HG03039 (cell line): ENCODE measurements around the gene PADI1.

Experiments used
- ATAC-seq: cut with Tn5 transposase; IDR thresholded peaks from one replicate; pipeline ENCODE4 v1.9.1; 2021; ENCODE audit warnings: mild to moderate bottlenecking, moderate library complexity; ENCODE audit not compliant: unreplicated experiment

The PADI1 gene, protein sequence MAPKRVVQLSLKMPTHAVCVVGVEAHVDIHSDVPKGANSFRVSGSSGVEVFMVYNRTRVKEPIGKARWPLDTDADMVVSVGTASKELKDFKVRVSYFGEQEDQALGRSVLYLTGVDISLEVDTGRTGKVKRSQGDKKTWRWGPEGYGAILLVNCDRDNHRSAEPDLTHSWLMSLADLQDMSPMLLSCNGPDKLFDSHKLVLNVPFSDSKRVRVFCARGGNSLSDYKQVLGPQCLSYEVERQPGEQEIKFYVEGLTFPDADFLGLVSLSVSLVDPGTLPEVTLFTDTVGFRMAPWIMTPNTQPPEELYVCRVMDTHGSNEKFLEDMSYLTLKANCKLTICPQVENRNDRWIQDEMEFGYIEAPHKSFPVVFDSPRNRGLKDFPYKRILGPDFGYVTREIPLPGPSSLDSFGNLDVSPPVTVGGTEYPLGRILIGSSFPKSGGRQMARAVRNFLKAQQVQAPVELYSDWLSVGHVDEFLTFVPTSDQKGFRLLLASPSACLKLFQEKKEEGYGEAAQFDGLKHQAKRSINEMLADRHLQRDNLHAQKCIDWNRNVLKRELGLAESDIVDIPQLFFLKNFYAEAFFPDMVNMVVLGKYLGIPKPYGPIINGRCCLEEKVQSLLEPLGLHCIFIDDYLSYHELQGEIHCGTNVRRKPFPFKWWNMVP

GRCh38 chr1:17204546-17205440, at the start of gene PADI1:
Gene PADI1 (plus strand): TSS chr1:17205128. CDS start chr1:17205218, 90 bp downstream.
- no peak for ATAC-seq

DNA sequence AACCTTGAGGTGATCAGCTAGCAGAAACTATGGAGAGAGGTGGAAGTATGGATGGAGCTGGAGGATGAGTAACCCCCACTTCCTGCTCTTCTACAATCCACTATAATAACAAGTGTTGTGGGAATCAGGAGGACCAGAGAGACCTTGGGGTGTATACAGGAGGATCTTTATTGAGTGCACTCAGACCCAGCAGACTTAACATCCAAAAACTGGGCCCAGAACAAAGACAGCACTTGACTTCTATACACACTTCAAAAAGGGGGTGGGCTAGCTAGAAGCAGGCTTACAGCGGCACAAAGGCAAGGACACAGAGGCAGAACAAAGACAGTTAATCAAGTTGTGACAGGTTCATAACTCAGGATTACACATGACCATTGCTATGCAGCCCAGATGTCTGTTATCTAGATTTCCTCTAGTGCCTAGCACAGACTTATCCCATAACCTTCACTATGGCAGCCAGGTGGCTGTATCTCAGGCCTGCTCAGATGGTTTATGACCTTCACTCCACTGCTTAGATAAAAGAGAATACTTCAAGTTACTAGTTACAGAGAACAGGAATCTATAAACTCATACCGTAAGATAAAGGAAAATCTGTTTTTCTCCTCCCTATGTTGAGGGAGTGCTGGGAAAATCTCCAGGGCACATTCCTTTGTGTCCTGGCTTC, 49.5 kb upstream of the PADI1 start:
- no peak for ATAC-seq

- no peak for ATAC-seq
Observed at GRCh38 chr1:17156108-17156507, 48.8 kb upstream of the PADI1 start.

DNA sequence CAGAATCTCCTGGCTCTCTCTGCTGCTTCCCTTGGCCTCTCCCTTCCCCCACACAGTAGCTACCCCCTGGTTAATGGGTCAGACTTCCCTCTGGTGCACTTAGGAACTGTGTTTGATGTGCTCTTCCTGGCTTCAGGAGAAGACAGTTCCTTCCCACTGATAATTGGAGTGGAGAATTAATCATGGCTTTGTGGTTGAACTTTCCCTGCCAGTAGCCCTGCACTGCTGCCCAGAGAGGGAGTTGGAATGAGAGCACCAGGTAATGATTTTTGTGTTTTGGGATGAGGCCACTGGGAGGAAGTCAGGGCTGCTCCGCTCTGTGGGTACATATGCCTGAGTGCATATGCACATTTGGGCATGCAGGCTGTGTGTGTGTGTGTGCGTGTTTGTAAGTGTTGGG, 46.0 kb upstream of the PADI1 start:
- ATAC-seq: no peak

DNA sequence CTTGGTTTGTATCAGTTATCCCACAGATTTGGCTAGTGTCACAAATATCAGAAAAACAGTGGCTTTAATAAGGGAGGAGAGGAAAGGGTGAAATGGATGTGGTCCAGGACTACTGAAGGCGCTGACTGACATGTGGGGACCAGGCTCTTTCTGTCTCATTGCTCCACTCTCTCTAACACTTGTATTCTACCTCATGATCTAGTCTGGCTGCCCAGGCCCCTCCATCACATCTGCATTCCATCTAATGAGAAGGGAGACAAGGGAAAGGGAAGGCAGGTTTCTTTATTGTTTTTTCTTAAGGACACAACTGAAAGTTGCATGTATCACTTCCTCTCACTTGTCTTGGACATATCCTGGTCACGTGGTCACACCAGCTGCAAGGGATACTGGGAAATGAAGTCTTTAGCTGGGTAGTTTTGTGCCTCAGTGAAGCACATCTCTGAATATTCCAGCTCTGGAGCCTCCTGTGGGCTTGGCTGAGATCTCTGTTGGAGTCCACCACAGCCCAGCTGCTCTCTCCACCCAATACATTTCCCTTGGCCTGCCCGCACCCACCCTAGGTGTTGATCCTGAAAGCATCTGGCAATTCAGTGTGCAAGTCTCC, 43.7 kb upstream of the PADI1 start:
- no peak for ATAC-seq

- no peak for ATAC-seq
Observed at GRCh38 chr1:17161926-17162800, 42.8 kb upstream of the PADI1 start.

- no peak for ATAC-seq
Observed at GRCh38 chr1:17162941-17163340, 42.0 kb upstream of the PADI1 start.

GRCh38 chr1:17163371-17163770, 41.6 kb upstream of the PADI1 start:
- ATAC-seq: no peak

GRCh38 chr1:17163789-17164666, 40.9 kb upstream of the PADI1 start:
- ATAC-seq: no peak

DNA sequence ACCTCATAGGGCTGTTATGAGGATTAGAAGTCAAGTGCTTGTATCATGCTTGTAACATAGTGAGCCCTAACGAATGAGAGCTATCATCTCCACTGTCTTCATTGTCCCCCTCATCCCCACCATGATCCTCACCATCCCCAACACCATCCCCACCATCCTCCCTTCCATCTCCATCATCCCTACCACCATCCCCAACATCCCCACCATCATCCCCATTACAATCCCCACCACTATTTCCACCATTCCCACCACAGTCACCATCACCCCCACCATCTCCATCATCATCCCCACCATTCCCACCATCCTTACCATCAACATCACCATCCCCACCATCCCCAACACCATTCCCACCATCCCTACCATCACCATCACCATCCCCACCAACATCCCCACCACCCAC, 39.1 kb upstream of the PADI1 start:
- ATAC-seq: no peak

DNA sequence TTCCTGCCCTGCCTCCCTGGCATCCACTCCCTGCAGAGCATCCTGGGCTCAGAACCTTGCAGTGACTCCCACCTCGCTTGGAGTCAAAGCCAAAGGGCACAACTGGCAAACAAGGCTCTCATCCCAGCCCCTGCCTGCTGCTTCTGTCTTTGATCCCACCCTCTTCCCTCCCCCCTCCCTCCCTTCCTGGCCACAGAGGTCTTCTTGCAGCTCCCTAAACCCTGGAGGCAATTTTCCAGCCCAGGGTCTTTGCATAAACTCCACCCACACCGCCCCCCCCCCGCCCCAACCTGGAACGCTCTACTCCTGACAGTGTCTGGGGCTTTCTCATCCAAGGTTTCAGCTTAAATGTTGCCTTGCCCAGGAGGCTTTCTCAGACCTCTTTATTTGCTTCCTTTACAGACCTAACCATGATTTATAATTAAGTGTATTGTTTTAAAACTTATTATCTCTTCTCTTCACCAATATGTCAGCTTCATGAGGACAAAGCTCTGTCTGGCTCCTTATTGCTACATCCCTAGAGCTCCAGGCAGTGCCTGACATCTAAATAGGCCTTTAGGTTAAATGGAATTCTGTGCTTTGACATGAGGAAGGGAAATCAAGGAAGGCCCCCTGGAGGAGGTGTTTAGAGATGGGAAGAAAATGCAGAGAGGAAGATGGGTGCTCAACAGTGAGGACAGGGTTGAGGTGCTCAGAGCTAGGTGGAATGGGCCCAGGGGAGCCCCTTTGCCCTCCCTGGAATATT, 37.7 kb upstream of the PADI1 start:
- ATAC-seq: no peak

DNA sequence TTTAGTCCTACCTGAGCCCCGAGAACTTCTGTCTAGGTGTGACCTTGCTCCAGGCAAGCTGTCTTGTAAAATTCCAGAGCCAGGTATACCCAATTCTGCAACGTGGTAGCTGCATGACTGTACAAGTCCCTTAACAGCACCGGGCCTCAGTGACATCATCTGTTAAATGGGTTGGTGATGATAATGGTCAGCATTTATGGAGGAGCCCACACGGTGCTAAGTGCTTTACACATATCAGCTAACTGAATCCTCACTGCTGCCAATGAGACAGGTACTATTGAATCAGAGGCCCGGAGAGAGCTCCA, 37.2 kb upstream of the PADI1 start:
- no peak for ATAC-seq

- ATAC-seq: no peak
Observed at GRCh38 chr1:17168091-17168876, 36.6 kb upstream of the PADI1 start.

DNA sequence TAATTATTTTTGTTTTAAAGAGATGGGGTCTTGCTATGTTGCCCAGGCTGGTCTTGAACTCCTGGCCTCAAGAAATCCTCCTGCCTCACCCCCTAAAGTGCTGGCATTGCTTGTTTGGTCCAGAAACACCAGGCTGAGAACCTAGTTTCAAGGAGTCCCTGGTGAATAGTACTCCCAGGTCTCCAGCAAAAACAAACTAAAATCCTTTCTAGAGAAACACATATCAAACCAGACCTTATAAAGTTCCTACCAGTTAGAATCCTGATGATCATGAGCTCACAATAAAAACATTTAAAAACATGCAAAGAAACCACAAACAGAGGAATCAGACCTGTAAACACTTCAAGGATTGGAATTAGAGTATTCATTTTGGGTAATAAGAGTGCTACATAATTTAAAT, 34.4 kb upstream of the PADI1 start:
- no peak for ATAC-seq

GRCh38 chr1:17173217-17173616, 31.7 kb upstream of the PADI1 start:
- ATAC-seq: no peak

GRCh38 chr1:17176306-17177061, 28.4 kb upstream of the PADI1 start:
- ATAC-seq: no peak

DNA sequence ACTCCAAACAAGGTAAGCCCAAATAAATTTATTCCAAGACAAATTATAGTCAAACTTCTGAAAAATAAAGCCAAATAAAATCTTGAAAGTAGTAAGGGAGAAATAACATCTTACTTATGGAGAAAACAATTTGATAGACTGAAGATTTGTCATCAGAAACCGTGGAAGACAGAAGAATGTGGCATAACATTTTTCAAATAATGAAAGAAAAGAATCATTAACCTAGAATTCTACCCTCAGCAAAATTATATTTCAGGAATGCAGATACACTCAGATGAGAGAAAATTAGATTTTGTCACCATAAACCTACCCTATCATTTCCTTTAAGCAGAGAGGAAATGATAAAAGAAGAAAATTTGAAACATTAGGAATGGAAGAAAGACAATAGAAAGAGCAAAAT, 27.3 kb upstream of the PADI1 start:
- no peak for ATAC-seq
